Ishikawa (cell line): ENCODE results near the gene PIPOX.

Experiments used
- MAX ChIP-seq: IDR thresholded peaks from 2 replicates; pipeline ENCODE4 v1.6.1; 2012
- RAD21 ChIP-seq: IDR thresholded peaks from 2 replicates; pipeline ENCODE4 v1.6.1; 2012; ENCODE audit warnings: low read depth
- REST ChIP-seq: IDR thresholded peaks from 2 replicates; pipeline ENCODE4 v1.6.1; 2012; ENCODE audit warnings: low read depth, mild to moderate bottlenecking
- TAF1 ChIP-seq: IDR thresholded peaks from 2 replicates; pipeline ENCODE4 v1.6.1; 2012; ENCODE audit warnings: low read depth, mild to moderate bottlenecking
- YY1 ChIP-seq: IDR thresholded peaks from 2 replicates; pipeline ENCODE4 v1.6.1; 2012; ENCODE audit warnings: low read depth

GRCh38 chr17:29012535-29012934 lies 30.4 kb upstream of the PIPOX start:
- TF ChIP-seq REST: no peak
- TF ChIP-seq TAF1: no peak
- no peak for TF ChIP-seq RAD21
- no peak for TF ChIP-seq YY1
- TF ChIP-seq MAX: no peak
